ENCODE data around the gene MED13L. TPM values are rescaled to one million over a fixed set of nuclear protein-coding genes. Genes with fewer than 3 reads are reported as not detected.

MED13L gene
- total RNA-seq, 6 experiments from 2014 or later = 29.0 to 52.0 (median 38.1) TPM

DNA sequence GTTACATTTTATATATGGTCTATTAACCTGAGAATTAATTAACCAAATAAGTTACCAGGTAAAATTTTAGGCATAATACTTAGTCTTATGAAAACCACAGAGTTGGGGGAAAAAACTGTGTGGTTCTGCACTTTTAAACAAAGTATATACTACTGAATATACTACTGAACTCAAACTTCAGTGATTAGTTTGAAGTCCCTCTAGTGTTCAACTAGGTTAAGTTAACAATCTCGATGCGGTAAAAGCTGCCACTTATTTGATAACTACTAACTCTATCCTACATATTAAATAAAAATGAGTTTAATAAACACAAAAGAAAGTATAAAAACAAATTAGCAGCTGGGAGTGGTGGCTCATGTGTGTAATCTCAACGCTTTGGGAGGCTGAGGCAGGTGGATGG, 56.7 kb downstream of the MED13L start:
- Histone ChIP-seq H3K27me3 (no peaks in the 10 kb centered on the region), H3K4me3 (no peak overlapping the region), H3K9me3 (no peaks in the 10 kb centered on the region), H3K27ac (no peak overlapping the region), H3K4me1 (no peaks in the 10 kb centered on the region), H3K36me3 (no peaks in the 10 kb centered on the region)
- TF ChIP-seq POLR2A (IDR thresholded peaks at IDR 0.05) = no peak
- TF ChIP-seq, protein P1, sequence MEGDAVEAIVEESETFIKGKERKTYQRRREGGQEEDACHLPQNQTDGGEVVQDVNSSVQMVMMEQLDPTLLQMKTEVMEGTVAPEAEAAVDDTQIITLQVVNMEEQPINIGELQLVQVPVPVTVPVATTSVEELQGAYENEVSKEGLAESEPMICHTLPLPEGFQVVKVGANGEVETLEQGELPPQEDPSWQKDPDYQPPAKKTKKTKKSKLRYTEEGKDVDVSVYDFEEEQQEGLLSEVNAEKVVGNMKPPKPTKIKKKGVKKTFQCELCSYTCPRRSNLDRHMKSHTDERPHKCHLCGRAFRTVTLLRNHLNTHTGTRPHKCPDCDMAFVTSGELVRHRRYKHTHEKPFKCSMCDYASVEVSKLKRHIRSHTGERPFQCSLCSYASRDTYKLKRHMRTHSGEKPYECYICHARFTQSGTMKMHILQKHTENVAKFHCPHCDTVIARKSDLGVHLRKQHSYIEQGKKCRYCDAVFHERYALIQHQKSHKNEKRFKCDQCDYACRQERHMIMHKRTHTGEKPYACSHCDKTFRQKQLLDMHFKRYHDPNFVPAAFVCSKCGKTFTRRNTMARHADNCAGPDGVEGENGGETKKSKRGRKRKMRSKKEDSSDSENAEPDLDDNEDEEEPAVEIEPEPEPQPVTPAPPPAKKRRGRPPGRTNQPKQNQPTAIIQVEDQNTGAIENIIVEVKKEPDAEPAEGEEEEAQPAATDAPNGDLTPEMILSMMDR (IDR thresholded peaks at IDR 0.05) = no peak
- no peak for DNase-seq
- no peak for ATAC-seq
- WGBS (ENCODE audit: insufficient coverage, low coverage, low lambda C conversion rate, missing lambda C conversion rate) = 95% methylated on average over 3 of the region's 3 CpGs
- intact Hi-C loops (cut with DNase I) = loop anchor here in 1 of 2 donors (10.0 kb wide), 1 partner anchor 76 kb away; no protein-coding TSS in a partner anchor

DNA sequence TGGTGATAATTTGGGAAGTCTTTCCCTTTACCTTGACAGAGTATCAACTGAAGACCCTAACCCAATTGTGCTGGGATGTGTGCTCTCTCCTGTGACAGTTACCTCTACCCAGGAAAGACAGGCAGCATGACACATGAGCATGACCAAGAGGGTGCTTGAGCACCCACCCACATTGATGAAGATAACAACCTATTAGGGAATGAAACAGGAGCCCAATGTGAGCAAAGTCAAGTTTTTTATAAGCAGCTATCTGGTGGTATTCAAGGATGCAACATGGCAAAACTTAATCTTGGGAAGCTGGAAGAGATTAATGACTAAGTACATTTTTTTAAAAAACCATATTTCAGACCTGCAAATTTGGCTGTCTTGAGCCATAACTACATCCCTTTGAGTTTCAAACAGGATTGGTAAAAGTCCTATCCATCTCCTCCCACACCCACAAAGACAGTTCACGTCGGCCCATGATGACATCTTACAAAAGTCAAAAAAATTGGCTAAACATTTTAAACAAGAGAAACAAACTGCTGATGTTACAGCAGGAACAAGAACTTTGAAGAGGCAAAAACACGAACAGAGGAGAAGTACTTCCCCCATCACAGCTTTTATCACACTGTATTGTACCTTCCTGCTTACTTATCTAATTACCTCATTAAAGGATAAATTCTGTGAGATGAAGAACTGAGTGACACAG, 60.3 kb downstream of the MED13L start:
- TF ChIP-seq, protein P1 (IDR thresholded peaks at IDR 0.05) = no peak
- no peak for TF ChIP-seq POLR2A (IDR thresholded peaks at IDR 0.05)
- no peaks in the 10 kb centered on the region for H3K36me3 ChIP-seq
- no peak for DNase-seq
- no peak overlapping the region for H3K4me3 ChIP-seq
- H3K4me1 ChIP-seq = peaks cover 0 to 5% (median 0%) of the 10 kb centered on the region in 4 donors
- intact Hi-C loops (cut with DNase I) = no loop called here
- no peak overlapping the region for H3K27ac ChIP-seq
- H3K9me3 ChIP-seq = no peaks in the 10 kb centered on the region
- no peak for ATAC-seq
- H3K27me3 ChIP-seq = no peaks in the 10 kb centered on the region
- 36% methylated on average over 3 of the region's 3 CpGs for WGBS (ENCODE audit: insufficient coverage, low coverage, low lambda C conversion rate, missing lambda C conversion rate)

DNA sequence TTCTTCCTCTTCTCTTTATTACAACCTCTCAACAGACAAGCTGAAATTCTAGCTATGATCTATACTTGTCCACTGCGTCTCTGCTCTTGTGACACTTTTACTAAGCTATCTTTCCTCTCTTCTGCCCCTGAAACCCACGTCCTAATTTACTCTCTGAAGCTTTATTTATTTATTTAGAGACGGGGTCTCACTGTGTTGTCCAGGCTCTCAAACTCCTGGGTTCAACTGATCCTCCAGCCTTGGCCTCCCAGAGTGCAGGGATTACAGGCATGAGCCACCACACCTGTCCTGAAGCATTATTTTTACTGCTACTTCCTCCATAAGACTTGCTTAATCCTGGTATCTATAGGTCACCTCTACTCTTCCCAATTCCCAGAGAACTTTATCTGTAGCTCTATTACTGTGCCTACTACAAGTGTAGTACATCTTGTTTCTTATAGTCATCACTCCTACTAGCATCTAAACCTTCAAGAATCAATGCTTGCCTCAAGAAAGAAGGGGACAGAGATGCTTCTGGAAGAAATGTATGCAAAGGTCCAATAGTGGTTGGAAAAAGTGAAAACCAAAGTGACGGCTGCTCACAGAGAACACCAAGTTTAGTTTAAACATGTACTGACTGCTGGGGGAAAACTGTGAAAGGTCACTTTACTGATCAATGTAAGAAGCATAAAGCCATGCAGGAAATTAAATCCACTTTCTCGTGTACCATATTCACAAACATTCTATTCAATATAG, 61.3 kb downstream of the MED13L start:
- Histone ChIP-seq H3K4me1 (peaks cover 0 to 5% (median 0%) of the 10 kb centered on the region in 4 donors), H3K27me3 (no peaks in the 10 kb centered on the region), H3K9me3 (no peaks in the 10 kb centered on the region), H3K36me3 (no peaks in the 10 kb centered on the region), H3K27ac (no peak overlapping the region), H3K4me3 (no peak overlapping the region)
- intact Hi-C loops (cut with DNase I) = no loop called here
- DNase-seq (no peak), ATAC-seq (no peak)
- WGBS (ENCODE audit: insufficient coverage, low coverage, low lambda C conversion rate, missing lambda C conversion rate) = 89% methylated on average over 5 of the region's 5 CpGs
- TF ChIP-seq, protein P1 (IDR thresholded peaks at IDR 0.05) = no peak
- TF ChIP-seq POLR2A (IDR thresholded peaks at IDR 0.05) = no peak

DNA sequence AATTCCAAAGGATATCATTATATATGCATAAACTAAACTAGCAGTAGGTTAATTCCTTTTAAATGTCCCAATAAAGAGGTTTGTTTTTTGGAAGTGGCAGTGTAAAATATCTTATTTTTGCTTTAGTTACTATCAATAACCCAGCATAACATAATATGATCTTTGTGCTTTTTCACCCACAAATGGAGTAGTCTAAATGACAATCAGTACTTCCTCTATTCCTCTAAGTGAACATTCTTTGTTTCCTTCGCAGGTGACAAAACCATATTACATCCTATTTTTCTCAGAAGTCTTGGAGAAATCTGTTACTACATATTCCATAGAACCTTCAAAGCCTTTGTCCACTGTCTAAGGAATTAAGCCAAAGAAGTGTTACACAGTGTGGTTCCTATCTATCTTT, 62.5 kb downstream of the MED13L start:
- no peak overlapping the region for H3K27ac ChIP-seq
- peaks cover 0 to 5% (median 0%) of the 10 kb centered on the region in 4 donors for H3K4me1 ChIP-seq
- no peak overlapping the region for H3K4me3 ChIP-seq
- no peak for ATAC-seq
- TF ChIP-seq, protein P1 (IDR thresholded peaks at IDR 0.05) = no peak
- no peak for TF ChIP-seq POLR2A (IDR thresholded peaks at IDR 0.05)
- DNase-seq = no peak
- no peaks in the 10 kb centered on the region for H3K9me3 ChIP-seq
- H3K36me3 ChIP-seq = no peaks in the 10 kb centered on the region
- no peaks in the 10 kb centered on the region for H3K27me3 ChIP-seq
- intact Hi-C loops (cut with DNase I) = no loop called here
- WGBS (ENCODE audit: insufficient coverage, low coverage, low lambda C conversion rate, missing lambda C conversion rate) = 73% methylated on average over 1 of the region's 1 CpG
